ENCODE data around the gene AIFM2. TPM values are rescaled to one million over a fixed set of nuclear protein-coding genes. Genes with fewer than 3 reads are reported as not detected.

The AIFM2 gene
- total and polyA plus RNA-seq, 9 of the 15 experiments (the other 6 are each of a cell fraction or from before 2014, with no cell fraction given) = 2.7 to 14.1 (median 9.2) TPM

DNA sequence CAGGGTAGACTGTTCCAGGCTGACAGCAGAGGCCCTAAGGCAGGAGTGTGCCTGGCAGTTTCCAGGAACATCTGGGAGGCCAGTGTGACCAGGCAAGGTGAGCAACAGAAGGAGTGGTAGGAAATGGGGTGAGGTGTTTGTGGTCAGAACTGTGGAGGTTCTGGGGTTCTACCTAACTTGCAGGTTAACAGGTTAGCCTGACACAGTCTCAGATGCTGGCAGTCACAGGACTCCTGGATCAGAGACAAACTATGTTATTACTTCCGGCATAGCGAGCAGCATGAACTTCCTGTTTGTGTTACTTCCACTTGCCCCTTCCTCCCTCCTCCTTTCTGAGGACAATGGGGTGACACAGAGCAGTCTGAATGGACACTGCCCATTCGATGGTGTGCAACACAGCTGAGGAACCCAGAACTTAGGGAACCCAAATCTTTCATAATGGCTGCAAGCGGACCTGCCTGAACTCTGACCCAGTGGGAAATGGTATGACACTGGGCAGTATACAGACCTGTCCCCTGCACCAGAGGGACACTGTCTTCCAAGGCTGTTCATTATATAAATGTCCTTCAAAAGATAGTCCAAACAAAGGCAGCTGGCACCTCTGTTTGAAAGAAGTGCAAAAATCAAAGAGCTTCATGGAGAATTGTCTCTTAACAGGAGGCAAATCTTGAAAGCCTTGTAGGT lies 41.6 kb upstream of the AIFM2 start (continued):
- TF ChIP-seq, protein P1, sequence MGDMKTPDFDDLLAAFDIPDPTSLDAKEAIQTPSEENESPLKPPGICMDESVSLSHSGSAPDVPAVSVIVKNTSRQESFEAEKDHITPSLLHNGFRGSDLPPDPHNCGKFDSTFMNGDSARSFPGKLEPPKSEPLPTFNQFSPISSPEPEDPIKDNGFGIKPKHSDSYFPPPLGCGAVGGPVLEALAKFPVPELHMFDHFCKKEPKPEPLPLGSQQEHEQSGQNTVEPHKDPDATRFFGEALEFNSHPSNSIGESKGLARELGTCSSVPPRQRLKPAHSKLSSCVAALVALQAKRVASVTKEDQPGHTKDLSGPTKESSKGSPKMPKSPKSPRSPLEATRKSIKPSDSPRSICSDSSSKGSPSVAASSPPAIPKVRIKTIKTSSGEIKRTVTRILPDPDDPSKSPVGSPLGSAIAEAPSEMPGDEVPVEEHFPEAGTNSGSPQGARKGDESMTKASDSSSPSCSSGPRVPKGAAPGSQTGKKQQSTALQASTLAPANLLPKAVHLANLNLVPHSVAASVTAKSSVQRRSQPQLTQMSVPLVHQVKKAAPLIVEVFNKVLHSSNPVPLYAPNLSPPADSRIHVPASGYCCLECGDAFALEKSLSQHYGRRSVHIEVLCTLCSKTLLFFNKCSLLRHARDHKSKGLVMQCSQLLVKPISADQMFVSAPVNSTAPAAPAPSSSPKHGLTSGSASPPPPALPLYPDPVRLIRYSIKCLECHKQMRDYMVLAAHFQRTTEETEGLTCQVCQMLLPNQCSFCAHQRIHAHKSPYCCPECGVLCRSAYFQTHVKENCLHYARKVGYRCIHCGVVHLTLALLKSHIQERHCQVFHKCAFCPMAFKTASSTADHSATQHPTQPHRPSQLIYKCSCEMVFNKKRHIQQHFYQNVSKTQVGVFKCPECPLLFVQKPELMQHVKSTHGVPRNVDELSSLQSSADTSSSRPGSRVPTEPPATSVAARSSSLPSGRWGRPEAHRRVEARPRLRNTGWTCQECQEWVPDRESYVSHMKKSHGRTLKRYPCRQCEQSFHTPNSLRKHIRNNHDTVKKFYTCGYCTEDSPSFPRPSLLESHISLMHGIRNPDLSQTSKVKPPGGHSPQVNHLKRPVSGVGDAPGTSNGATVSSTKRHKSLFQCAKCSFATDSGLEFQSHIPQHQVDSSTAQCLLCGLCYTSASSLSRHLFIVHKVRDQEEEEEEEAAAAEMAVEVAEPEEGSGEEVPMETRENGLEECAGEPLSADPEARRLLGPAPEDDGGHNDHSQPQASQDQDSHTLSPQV (IDR thresholded peaks at IDR 0.05) = 0 out of 2 replicates have a peak, but pooled peaks have one; percentile 51
- TF ChIP-seq KAT7 (CRISPR knock-in tag; IDR thresholded peaks at IDR 0.05; ENCODE audit: borderline replicate concordance) (no peak), ATF7 (IDR thresholded peaks at IDR 0.05) (no peak), SPI1 (IDR thresholded peaks at IDR 0.05; ENCODE audit: borderline replicate concordance, low read depth, low read length) (peak; percentile 42; the same call in 1 of the 2 replicates), ZNF778 (CRISPR knock-in tag; IDR thresholded peaks at IDR 0.05) (no peak), ZNF584 (CRISPR knock-in tag; IDR thresholded peaks at IDR 0.05; ENCODE audit: low read depth) (peak; percentile 60), CHAMP1 (IDR thresholded peaks at IDR 0.05) (no peak), ZNF655 (CRISPR knock-in tag; IDR thresholded peaks at IDR 0.05) (no peak), TEAD1 (CRISPR knock-in tag; IDR thresholded peaks at IDR 0.05) (no peak), ARID2 (IDR thresholded peaks at IDR 0.05) (no peak), CTBP1 (IDR thresholded peaks at IDR 0.05; ENCODE audit: borderline replicate concordance) (0 out of 2 replicates have a peak, but pooled peaks have one; percentile 9), PCBP1 (IDR thresholded peaks at IDR 0.05; ENCODE audit: low read depth, low read length, poor library complexity, severe bottlenecking) (no peak), CBX1 (IDR thresholded peaks at IDR 0.05; ENCODE audit: low read depth) (0 out of 2 replicates have a peak, but pooled peaks have one; percentile 51), KDM1A (IDR thresholded peaks at IDR 0.05) (no peak)
